ENCODE results near the gene SLC35C1. TPM values are rescaled to one million over a fixed set of nuclear protein-coding genes. Genes with fewer than 3 reads are reported as not detected.

Gene SLC35C1
- total RNA-seq, 2 experiments from 2014 or later: 18.0 to 18.2 TPM

DNA sequence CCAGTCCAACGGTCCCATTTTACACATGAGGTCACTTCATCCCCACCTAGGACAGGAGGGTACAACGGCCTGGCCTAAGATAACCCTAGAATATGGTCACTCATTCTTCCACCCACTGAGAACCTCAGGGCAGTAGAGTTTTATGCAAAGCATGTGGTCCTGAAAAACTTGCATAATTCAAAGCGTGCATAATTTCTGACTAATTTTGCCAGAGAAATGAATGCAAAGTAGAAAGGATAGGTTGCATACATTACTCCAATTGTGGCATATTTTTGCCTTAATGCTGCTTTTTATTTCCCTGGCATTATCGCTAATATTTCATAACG is 32.5 kb upstream of the SLC35C1 start:
- Mint-ChIP-seq H3K4me3 (no peak overlapping the region), H3K36me3 (ENCODE audit: low read depth) (no peaks in the 10 kb centered on the region), H3K9me3 (no peaks in the 10 kb centered on the region), H3K27ac (no peak overlapping the region), H3K4me1 (peaks cover 16% of the 10 kb centered on the region), H3K27me3 (peaks cover 3% of the 10 kb centered on the region)
- CTCF ChIA-PET: interaction anchor here (0.9 to 1.9 kb wide), 10 partner anchors 13 to 448 kb away, joined by 3 to 14 read pairs (median 4); partner anchors contain the start of gene SLC35C1
- DNase-seq: no peak
- POLR2A ChIA-PET: no interaction called here

DNA sequence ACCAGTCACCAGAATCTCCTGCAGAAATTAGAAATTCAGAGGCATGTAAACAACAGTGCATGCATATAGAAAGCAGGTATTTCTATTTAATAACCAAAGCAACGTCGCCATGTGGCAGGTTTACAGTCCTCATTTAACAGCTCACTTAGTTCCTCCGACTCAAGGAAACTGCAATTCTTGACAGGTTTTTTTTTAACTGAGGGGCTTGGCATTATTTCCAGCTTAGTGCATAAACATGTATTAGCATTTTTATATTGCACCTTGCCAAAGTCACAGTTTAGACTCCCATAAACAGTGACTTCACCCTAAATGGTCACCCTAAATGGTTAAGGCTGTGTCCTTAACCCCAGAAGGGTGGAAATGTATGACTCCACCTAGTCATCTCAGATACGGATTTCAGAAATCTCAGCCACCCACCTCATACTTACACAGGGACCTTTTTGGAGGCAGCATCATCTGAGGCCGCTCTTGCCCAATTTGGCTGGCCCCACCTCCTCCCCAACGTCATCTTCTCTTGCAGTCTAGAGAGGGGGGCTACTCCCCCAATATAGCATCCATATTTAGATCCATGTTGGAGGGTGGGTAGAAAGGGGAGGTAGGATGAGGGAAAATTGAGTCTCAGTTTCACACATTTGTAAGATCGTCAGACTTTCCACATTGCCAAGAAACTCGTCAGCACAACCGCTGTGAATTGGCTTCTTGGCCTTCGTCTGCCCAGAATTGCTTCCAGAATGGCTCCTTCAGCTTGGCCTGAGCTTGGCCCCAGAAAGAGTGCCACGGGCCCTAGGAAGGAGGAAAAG is 31.8 kb upstream of the SLC35C1 start:
- no peak overlapping the region for H3K27ac Mint-ChIP-seq

DNA sequence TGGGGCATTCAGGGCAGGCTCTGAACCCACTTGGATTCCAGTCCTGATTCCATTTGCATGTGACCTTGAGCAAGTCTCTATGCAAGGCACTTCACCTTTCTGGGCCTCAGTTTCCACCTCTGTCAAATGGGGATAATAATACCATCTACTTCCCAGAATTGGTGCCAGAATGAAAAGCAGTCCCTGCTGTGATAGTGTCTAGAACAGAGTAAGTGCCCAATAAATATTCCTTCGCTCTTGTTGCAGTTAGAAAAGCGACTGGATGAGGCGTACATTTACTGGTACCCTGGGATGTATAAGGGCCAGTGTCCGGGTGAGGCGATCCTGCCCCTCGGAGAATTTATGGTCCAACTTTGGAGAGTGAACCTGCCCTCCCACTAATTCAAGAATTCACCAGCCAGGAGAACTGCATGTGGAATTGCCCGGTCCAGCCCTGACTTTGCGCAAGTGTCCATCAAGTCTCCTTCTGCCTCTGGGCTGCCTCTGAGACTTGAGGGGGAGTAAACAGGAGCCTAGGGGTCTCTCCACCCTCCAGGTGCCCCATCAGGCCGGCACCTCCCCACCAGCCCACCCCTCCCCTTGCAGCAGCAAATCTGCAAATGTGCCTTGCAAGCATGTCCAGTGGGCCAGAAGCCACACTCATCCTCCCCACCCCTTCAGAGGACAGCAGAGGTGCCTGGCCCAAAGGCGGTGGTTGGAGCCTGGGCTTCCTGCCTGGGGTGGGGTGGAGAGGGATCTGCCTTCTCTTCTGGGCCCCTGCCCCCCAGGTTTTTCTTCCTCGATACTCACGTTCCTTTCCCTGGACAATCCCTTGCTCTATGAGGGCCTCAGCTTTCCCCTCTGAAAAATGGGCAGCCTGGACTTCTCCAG is 30.9 kb upstream of the SLC35C1 start:
- H3K27me3 Mint-ChIP-seq: peaks cover 8% of the 10 kb centered on the region
- H3K27ac Mint-ChIP-seq: no peak overlapping the region
- no peaks in the 10 kb centered on the region for H3K9me3 Mint-ChIP-seq
- POLR2A ChIA-PET: no interaction called here
- no peak for DNase-seq
- CTCF ChIA-PET: no interaction called here
- no peak overlapping the region for H3K4me3 Mint-ChIP-seq
- H3K4me1 Mint-ChIP-seq: peaks cover 16% of the 10 kb centered on the region
- H3K36me3 Mint-ChIP-seq (ENCODE audit: low read depth): no peaks in the 10 kb centered on the region

More for the DNA sequence above, 31.8 kb upstream of the SLC35C1 start:
- ChIA-PET POLR2A (no interaction called here), CTCF (no interaction called here)
- Mint-ChIP-seq H3K4me3 (no peak overlapping the region), H3K9me3 (no peaks in the 10 kb centered on the region), H3K4me1 (peaks cover 16% of the 10 kb centered on the region), H3K36me3 (ENCODE audit: low read depth) (no peaks in the 10 kb centered on the region), H3K27me3 (peaks cover 8% of the 10 kb centered on the region)
- no peak for DNase-seq

DNA sequence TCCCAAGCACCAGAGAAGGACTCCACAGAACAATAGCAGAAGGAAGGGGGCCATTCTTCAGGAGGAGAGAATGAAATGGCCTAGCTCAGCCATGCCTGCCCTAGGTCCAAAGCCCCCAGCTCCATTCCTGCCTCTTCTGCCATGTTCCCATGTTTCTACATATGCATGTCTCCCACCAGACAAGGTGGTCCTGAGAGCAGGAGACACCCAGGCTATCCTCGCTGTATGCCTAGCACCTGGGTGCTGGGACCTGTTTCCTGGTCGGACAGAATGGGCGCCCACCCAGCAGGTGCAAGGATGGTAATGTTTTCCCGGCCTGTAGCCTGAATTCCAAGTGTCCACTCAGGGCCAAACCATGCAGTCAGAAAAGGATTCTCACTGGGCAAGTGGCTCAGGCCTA is 30.2 kb upstream of the SLC35C1 start:
- CTCF ChIA-PET: no interaction called here
- H3K9me3 Mint-ChIP-seq: no peaks in the 10 kb centered on the region
- H3K27ac Mint-ChIP-seq: no peak overlapping the region

DNA sequence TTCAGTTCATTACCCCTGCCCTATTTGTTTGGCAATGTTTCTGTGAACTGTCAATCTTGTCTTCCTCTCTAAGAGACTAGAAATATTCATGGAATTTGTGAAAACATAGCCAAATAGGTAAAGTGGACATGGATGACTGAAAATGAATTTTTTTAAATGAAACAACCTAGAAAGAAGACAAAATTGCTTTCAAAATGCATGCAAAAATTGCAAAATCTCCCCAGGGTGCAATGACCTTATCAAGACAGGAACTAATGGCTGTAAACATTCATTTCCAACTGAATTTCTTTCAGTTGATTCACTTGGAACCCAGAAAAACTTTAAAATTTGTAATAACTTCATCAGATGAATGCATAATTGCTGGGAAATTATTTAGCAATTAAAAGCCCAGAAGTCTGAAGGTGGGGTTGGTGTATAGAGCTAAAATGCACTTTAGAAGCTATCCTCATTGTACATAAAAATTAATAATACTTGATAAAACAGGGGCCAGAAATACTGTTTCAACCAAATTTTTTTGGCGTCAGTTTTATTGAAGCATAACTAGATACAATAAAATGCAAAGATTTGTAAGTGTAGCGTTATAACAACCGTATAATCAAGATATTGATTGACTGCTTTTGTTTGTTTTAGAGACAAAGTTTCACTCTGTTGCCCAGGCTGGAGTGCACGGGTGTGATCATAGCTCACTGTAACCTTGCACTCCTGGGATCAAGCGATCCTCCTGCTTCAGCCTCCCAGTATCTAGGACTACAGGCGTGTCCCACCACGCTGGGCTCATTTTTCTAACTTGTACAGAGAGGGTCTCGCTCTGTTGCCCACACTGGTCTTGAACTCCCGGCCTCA is 27.6 kb upstream of the SLC35C1 start:
- H3K27me3 Mint-ChIP-seq: peaks cover 13% of the 10 kb centered on the region
- H3K4me1 Mint-ChIP-seq: peaks cover 5% of the 10 kb centered on the region
- no peak for DNase-seq
- CTCF ChIA-PET: interaction anchor here (0.5 to 1.8 kb wide), 3 partner anchors 16 to 406 kb away, joined by 3 read pairs; no protein-coding TSS in a partner anchor
- POLR2A ChIA-PET: no interaction called here
- no peak overlapping the region for H3K4me3 Mint-ChIP-seq
- no peaks in the 10 kb centered on the region for H3K36me3 Mint-ChIP-seq (ENCODE audit: low read depth)
- H3K9me3 Mint-ChIP-seq: no peaks in the 10 kb centered on the region
- no peak overlapping the region for H3K27ac Mint-ChIP-seq

More for the DNA sequence above, 30.2 kb upstream of the SLC35C1 start:
- H3K4me3 Mint-ChIP-seq: no peak overlapping the region
- H3K36me3 Mint-ChIP-seq (ENCODE audit: low read depth): no peaks in the 10 kb centered on the region
- no peak for DNase-seq
- POLR2A ChIA-PET: no interaction called here
- peaks cover 10% of the 10 kb centered on the region for H3K27me3 Mint-ChIP-seq
- H3K4me1 Mint-ChIP-seq: peaks cover 16% of the 10 kb centered on the region

DNA sequence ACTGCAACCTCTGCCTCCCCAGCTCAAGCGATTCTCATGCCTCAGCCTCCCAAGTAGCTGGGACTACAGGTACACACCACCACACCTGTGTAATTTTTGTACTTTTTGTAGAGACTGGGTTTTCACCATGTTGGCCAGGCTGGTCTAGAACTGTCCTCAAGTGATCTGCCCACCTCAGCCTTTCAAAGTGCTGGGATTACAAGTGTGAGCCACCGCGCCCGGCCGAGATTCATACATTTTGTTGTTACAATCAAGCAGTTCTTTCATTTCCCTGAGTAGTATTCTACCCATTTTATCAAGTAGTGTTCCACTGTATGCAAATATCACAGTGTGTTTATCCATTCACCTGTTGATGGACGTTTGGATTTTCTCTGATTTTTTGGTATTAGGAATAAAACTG is 26.6 kb upstream of the SLC35C1 start:
- POLR2A ChIA-PET: no interaction called here
- Mint-ChIP-seq H3K4me1 (no peaks in the 10 kb centered on the region), H3K27me3 (peaks cover 15% of the 10 kb centered on the region), H3K4me3 (no peak overlapping the region), H3K36me3 (ENCODE audit: low read depth) (no peaks in the 10 kb centered on the region), H3K9me3 (no peaks in the 10 kb centered on the region), H3K27ac (no peak overlapping the region)
- no peak for DNase-seq
- CTCF ChIA-PET: interaction anchor here (1.2 kb wide), 1 partner anchor 15 kb away, joined by 3 read pairs; no protein-coding TSS in a partner anchor

DNA sequence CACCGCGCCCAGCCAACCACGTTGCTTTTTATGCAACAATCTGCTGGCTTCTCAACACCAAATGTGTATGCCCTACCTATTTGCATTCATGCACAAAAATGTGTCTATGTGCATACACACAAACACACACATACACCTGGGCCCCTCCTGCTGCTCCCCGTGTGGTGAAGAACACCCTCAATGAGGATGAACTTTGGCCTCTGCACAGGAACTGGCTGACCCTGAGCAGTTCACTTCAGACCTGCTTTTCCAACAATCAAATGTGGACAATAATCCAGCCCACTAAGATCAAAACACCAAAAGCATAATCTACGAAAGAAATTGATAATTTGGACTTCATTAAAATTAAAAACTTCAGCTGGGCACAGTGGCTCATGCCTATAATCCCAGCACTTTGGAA is 25.3 kb upstream of the SLC35C1 start:
- Mint-ChIP-seq H3K36me3 (ENCODE audit: low read depth) (no peaks in the 10 kb centered on the region), H3K27me3 (peaks cover 25% of the 10 kb centered on the region), H3K9me3 (no peaks in the 10 kb centered on the region), H3K4me1 (no peaks in the 10 kb centered on the region), H3K4me3 (no peak overlapping the region), H3K27ac (no peak overlapping the region)
- ChIA-PET CTCF (interaction anchor here (0.7 kb wide), 1 partner anchor 781 kb away, joined by 3 read pairs; no protein-coding TSS in a partner anchor), POLR2A (no interaction called here)
- DNase-seq: no peak

DNA sequence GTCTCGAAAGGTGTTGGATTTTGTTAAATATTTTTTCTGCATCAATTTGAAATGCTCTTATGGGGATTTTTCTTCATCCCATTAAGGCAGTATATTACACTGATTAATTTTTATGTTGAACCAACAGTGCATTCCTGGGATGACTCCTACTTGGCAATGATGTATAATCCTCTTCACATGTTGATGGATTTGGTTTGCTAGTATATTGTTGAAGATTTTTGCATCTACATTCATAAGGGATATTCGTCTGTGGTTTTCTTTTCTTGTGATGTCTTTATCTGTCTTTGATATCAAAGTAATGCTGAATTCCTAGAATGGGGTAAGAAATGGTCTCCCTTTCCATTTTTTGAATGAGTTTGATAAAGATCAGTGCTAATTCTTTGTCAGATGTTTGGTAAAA is 18.7 kb upstream of the SLC35C1 start:
- Mint-ChIP-seq H3K27ac (no peak overlapping the region), H3K4me3 (no peak overlapping the region), H3K27me3 (peaks cover 32% of the 10 kb centered on the region), H3K9me3 (peaks cover 15% of the 10 kb centered on the region), H3K36me3 (ENCODE audit: low read depth) (peaks cover 2% of the 10 kb centered on the region), H3K4me1 (no peaks in the 10 kb centered on the region)
- ChIA-PET CTCF (interaction anchor here (2.0 kb wide), 1 partner anchor 14 kb away, joined by 7 read pairs; no protein-coding TSS in a partner anchor), POLR2A (no interaction called here)
- DNase-seq: no peak

DNA sequence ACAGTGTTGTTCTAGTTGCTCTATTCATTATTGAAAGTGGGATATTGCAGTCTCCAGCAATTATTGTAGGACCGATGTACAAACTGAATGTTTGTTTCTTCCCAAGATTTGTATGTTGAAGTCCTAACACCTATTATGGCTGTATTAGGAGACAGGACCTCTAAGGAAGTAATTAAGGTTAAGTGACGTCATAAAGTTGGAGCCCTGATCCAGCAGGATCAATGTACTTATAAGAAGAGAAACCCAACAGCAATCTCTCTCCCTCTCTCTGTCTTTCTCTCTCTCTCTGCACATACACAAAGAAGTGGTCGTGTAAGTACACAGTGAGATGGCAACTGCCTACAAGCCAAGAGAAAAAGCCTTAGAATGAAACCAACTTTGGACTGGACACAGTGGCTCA is 16.1 kb upstream of the SLC35C1 start:
- H3K4me1 Mint-ChIP-seq: no peaks in the 10 kb centered on the region
- CTCF ChIA-PET: no interaction called here

DNA sequence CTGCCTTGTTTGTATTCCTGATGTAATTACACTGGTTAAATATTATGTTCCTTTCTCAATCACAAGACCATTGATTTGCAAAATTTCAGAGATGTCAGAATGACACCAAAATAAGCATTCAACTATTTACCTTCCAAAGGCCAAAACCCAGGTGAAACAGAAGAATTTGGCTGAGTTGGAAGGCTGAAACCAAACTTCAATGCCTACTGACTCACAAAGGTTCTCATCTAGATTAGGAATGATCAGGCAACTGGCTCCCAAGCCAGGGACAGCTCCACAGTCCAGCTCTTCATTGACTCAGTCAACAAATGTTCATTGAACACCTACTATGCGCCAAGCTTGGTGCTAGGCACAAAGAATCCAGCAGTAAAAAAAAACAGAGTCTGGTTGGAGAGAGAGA is 13.4 kb upstream of the SLC35C1 start:
- ChIA-PET CTCF (no interaction called here), POLR2A (no interaction called here)
- no peak for DNase-seq
- peaks cover 9% of the 10 kb centered on the region for H3K9me3 Mint-ChIP-seq
- H3K36me3 Mint-ChIP-seq (ENCODE audit: low read depth): no peaks in the 10 kb centered on the region
- no peak overlapping the region for H3K4me3 Mint-ChIP-seq
- no peak overlapping the region for H3K27ac Mint-ChIP-seq
- H3K27me3 Mint-ChIP-seq: peaks cover 10% of the 10 kb centered on the region
- H3K4me1 Mint-ChIP-seq: no peaks in the 10 kb centered on the region

More for the DNA sequence above, 16.1 kb upstream of the SLC35C1 start:
- DNase-seq: no peak
- no peak overlapping the region for H3K27ac Mint-ChIP-seq
- H3K36me3 Mint-ChIP-seq (ENCODE audit: low read depth): peaks cover 2% of the 10 kb centered on the region
- no peak overlapping the region for H3K4me3 Mint-ChIP-seq
- peaks cover 27% of the 10 kb centered on the region for H3K27me3 Mint-ChIP-seq
- H3K9me3 Mint-ChIP-seq: peaks cover 15% of the 10 kb centered on the region
- POLR2A ChIA-PET: no interaction called here

DNA sequence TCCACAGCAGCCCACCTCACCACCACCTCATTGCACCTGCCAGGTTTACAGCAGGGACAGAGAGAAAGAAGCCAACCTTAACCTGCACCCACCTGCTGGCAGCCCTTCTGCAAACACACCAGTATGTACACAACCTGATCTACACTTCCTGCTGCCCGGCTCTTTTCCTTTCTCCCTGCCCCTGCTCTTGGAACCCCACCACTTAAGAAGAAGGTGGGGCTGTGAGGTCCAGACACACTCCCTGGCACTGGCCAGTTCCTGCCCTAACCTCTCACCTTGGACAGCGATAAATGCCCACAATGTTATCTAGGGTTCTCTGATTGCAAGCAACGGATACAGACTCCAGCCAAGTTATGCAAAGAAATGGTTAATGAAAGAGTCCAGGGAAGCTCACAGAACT is 10.8 kb upstream of the SLC35C1 start:
- H3K9me3 Mint-ChIP-seq: no peaks in the 10 kb centered on the region
- peaks cover 4% of the 10 kb centered on the region for H3K27me3 Mint-ChIP-seq
- CTCF ChIA-PET: interaction anchor here (1.5 kb wide), 1 partner anchor 9 kb away, joined by 4 read pairs; no protein-coding TSS in a partner anchor
- no peaks in the 10 kb centered on the region for H3K4me1 Mint-ChIP-seq
- POLR2A ChIA-PET: no interaction called here
- no peaks in the 10 kb centered on the region for H3K36me3 Mint-ChIP-seq (ENCODE audit: low read depth)
- no peak overlapping the region for H3K27ac Mint-ChIP-seq
- H3K4me3 Mint-ChIP-seq: no peak overlapping the region
- no peak for DNase-seq

DNA sequence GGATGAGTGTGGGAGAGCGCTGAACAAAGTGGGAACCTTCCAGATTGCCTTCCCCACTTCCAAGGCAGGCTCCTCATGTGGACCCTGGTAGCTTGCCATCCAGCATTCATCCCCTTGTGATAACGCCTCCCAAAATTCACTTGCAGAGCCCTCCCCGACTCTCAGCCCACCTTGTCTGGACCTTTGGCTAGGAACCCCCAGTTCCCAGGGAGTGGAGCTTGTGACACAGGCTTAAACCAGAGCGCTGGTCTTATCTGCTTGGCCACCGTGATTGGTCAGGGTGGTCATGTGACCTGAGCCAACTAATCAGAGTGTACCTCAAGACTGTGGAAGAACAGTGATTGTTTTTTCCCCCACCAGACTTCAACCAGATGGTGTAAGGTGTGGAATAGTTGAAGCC is 9.6 kb upstream of the SLC35C1 start:
- no peaks in the 10 kb centered on the region for H3K9me3 Mint-ChIP-seq
- ChIA-PET CTCF (interaction anchor here (0.9 kb wide), 1 partner anchor 24 kb away, joined by 3 read pairs; no protein-coding TSS in a partner anchor), POLR2A (no interaction called here)
- no peaks in the 10 kb centered on the region for H3K4me1 Mint-ChIP-seq
- peaks cover 4% of the 10 kb centered on the region for H3K27me3 Mint-ChIP-seq
- no peak overlapping the region for H3K4me3 Mint-ChIP-seq
- no peak overlapping the region for H3K27ac Mint-ChIP-seq
- no peak for DNase-seq
- H3K36me3 Mint-ChIP-seq (ENCODE audit: low read depth): no peaks in the 10 kb centered on the region

Measured in activated CD4-positive, alpha-beta T cell treated with anti-CD3 and anti-CD28 coated beads, Interleukin-2, amount 10 ng/mL, durations not matched to agents 7 days and 5 days (primary cell).